ENCODE data around the gene TMEM135. TPM values are rescaled to one million over a fixed set of nuclear protein-coding genes. Genes with fewer than 3 reads are reported as not detected.

TMEM135 gene
- total RNA-seq, 4 donors from 2014 or later = 13.1 to 123 (median 19.1) TPM

DNA sequence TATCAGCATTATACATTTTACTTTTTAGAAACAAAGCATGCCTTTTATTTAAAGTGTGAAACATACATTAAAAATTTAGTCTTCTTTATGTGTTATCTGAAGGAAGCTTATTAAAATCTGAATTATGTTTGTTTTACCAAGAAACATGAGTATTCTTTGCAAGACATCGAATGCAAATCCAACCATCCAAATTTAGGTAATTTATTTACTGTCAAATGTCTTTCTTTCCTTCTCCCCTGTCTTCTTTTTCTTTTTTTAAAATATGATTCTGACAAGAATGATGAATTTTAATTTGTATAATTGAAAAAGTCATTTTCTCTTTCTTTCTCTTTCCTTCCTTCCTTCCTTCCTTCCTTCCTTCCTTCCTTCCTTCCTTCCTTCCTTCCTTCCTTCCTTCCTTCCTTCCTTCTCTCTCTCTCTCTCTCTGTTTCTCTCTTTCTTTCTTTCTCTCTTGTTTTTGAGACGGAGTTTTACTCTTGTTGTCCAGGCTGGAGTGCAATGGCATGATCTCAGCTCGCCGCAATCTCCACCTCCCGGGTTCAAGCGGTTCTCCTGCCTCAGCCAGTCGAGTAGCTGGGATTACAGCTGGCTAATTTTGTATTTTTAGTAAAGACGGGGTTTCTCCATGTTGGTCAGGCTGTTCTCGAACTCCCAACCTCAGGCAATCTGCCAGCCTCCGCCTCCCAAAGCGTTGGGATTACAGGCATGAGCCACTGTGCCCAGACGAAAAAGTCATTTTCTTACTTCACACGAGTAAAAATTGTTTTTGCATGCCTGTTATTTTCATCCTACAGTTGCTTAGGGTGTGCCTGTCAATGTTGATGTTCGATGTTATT is 157.5 kb downstream of the TMEM135 start:
- no peaks in the 10 kb centered on the region for H3K9me3 ChIP-seq
- intact Hi-C loops (cut with DNase I; ENCODE audit: low total_unique reads) = no loop called here
- no peaks in the 10 kb centered on the region for H3K36me3 ChIP-seq
- in situ Hi-C loops (cut with MboI; ENCODE audit: low pct_ligation_motif_present in 1 of 4, low pct_unique_long_range_greater_than_20kb in 1 of 4, low sequenced_read_pairs in 3 of 4) = no loop called here
- H3K27me3 ChIP-seq = no peaks in the 10 kb centered on the region
- DNase-seq = no peak
- no peak overlapping the region for H3K27ac ChIP-seq
- no peak overlapping the region for H3K4me3 ChIP-seq
- H3K4me1 ChIP-seq = no peaks in the 10 kb centered on the region
- WGBS, 2 donors (ENCODE audit: low coverage in 1 of 2) = 88 to 95% methylated on average over 14 of the region's 14 CpGs
- no peak for TF ChIP-seq POLR2A (IDR thresholded peaks at IDR 0.05)
- TF ChIP-seq, protein P1, sequence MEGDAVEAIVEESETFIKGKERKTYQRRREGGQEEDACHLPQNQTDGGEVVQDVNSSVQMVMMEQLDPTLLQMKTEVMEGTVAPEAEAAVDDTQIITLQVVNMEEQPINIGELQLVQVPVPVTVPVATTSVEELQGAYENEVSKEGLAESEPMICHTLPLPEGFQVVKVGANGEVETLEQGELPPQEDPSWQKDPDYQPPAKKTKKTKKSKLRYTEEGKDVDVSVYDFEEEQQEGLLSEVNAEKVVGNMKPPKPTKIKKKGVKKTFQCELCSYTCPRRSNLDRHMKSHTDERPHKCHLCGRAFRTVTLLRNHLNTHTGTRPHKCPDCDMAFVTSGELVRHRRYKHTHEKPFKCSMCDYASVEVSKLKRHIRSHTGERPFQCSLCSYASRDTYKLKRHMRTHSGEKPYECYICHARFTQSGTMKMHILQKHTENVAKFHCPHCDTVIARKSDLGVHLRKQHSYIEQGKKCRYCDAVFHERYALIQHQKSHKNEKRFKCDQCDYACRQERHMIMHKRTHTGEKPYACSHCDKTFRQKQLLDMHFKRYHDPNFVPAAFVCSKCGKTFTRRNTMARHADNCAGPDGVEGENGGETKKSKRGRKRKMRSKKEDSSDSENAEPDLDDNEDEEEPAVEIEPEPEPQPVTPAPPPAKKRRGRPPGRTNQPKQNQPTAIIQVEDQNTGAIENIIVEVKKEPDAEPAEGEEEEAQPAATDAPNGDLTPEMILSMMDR (IDR thresholded peaks at IDR 0.05) = no peak
- TF ChIP-seq EP300 (IDR thresholded peaks at IDR 0.05; ENCODE audit: low read depth) = no peak
- TF ChIP-seq POLR2AphosphoS5 (IDR thresholded peaks at IDR 0.05) = no peak

DNA sequence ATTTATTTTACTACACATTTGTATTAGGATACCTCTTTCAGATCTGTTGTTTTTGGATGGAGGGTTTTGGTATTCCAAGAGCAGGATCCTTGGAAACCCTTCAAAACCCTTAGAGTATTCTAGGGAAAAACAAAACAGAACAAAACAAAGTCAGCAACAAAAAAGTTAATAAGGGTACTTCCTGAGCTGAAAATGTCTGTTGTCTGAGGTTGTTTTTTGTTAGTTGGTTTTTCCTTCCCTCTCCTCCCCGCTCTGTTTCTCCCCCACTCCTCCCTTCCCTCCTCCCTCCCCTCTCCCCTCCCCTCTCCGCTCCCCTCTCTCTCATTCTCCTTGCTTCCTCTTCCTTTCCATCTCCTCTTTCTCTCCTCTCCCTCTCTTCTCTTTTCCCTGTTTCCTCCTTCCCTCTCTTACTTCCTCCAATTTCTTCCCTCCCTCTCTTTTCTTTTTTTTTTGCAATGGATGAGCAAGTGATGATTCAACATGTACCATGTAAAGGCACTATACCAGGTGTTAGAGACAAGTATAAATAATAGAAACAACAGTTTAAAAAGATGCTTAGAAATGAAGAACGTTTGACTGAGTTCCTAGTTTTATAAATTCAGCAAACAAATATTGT is 160.6 kb downstream of the TMEM135 start:
- in situ Hi-C loops (cut with MboI; ENCODE audit: low pct_ligation_motif_present in 1 of 4, low pct_unique_long_range_greater_than_20kb in 1 of 4, low sequenced_read_pairs in 3 of 4) (no loop called here), intact Hi-C loops (cut with DNase I; ENCODE audit: low total_unique reads) (no loop called here)
- Histone ChIP-seq H3K36me3 (no peaks in the 10 kb centered on the region), H3K4me1 (no peaks in the 10 kb centered on the region), H3K9me3 (no peaks in the 10 kb centered on the region), H3K27me3 (no peaks in the 10 kb centered on the region), H3K27ac (no peak overlapping the region), H3K4me3 (no peak overlapping the region)
- DNase-seq = no peak
- WGBS, 2 donors (ENCODE audit: low coverage in 1 of 2) = 78 to 88% methylated on average over 2 to 3 of the region's 3 CpGs
- TF ChIP-seq POLR2A (IDR thresholded peaks at IDR 0.05) (no peak), POLR2AphosphoS5 (IDR thresholded peaks at IDR 0.05) (no peak), EP300 (IDR thresholded peaks at IDR 0.05; ENCODE audit: low read depth) (no peak)
- TF ChIP-seq, protein P1 (IDR thresholded peaks at IDR 0.05) = no peak

DNA sequence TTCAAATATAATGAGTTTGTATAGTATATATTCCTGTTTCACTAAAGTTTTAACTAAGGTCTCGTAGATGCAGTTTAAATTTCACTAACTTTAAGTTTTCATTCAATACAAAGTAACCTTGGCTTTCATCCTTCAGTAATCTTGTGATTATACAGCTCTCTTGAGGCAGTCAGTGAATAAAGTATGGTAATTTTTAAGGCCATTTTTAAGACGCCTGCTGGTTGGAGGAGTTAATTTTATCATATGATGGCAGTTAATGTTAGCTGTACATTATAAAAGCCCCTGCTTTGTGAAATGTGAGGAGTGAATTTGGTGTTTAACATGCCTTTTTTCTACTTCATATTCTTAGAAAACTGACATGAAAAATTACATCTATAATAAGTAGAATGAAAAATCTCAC is 163.6 kb downstream of the TMEM135 start:
- no peaks in the 10 kb centered on the region for H3K36me3 ChIP-seq
- peaks cover 0 to 3% (median 0%) of the 10 kb centered on the region in 4 donors for H3K4me1 ChIP-seq
- TF ChIP-seq POLR2AphosphoS5 (IDR thresholded peaks at IDR 0.05) = no peak
- no peak for TF ChIP-seq EP300 (IDR thresholded peaks at IDR 0.05; ENCODE audit: low read depth)
- TF ChIP-seq POLR2A (IDR thresholded peaks at IDR 0.05) = no peak
- TF ChIP-seq, protein P1 (IDR thresholded peaks at IDR 0.05) = no peak
- no peak for DNase-seq
- H3K27ac ChIP-seq = no peak overlapping the region
- WGBS, 2 donors (ENCODE audit: low coverage in 1 of 2) = 96 to 97% methylated on average over 2 of the region's 2 CpGs
- in situ Hi-C loops (cut with MboI; ENCODE audit: low pct_ligation_motif_present in 1 of 4, low pct_unique_long_range_greater_than_20kb in 1 of 4, low sequenced_read_pairs in 3 of 4) = no loop called here
- intact Hi-C loops (cut with DNase I; ENCODE audit: low total_unique reads) = no loop called here
- H3K4me3 ChIP-seq = no peak overlapping the region
- no peaks in the 10 kb centered on the region for H3K9me3 ChIP-seq
- H3K27me3 ChIP-seq = no peaks in the 10 kb centered on the region

DNA sequence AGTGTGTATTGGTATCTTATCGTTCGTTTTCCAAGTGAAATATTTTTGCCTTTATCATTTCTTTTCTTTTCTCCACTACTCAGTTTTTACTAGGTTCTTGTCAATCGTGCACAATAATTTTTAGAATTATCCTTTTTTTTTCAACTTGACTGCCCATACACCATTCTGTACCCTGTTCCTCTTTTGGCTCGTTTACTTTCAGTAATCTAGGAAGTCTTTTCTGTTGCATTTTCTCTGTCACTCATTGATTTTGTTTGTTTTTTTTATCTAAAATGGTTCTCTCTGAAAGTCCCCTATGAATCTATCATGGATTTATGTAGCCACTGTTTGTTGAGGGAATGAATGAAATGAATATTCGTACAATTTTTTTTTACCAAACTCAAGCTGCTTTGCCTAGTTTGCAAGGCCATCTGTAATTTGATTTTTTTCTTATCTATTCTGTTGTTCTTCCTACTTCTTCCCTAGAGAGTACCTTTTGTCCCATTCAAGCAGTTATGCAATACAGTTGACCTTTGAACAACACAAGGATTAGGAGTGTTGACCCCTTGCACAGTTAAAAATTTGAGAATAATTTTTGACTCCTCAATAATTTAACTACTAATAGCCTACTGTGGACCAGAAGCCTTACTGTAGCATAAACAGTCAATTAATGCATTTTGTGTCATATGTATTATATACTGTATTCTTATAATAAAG is 166.3 kb downstream of the TMEM135 start:
- Histone ChIP-seq H3K27me3 (no peaks in the 10 kb centered on the region), H3K36me3 (no peaks in the 10 kb centered on the region), H3K4me1 (peaks cover 0 to 3% (median 0%) of the 10 kb centered on the region in 4 donors), H3K9me3 (no peaks in the 10 kb centered on the region), H3K27ac (no peak overlapping the region), H3K4me3 (no peak overlapping the region)
- TF ChIP-seq, protein P1 (IDR thresholded peaks at IDR 0.05) = no peak
- no peak for TF ChIP-seq POLR2A (IDR thresholded peaks at IDR 0.05)
- TF ChIP-seq EP300 (IDR thresholded peaks at IDR 0.05; ENCODE audit: low read depth) = no peak
- no peak for TF ChIP-seq POLR2AphosphoS5 (IDR thresholded peaks at IDR 0.05)
- 86 to 89% methylated on average over 5 of the region's 5 CpGs for WGBS, 2 donors (ENCODE audit: low coverage in 1 of 2)
- intact Hi-C loops (cut with DNase I; ENCODE audit: low total_unique reads) = no loop called here
- in situ Hi-C loops (cut with MboI; ENCODE audit: low pct_ligation_motif_present in 1 of 4, low pct_unique_long_range_greater_than_20kb in 1 of 4, low sequenced_read_pairs in 3 of 4) = no loop called here
- no peak for DNase-seq

Data from transverse colon (tissue), 4 donors.